ENCODE results near the gene TMEM9.

- TF ChIP-seq POLR2A (IDR thresholded peaks at IDR 0.05): no peak
- TF ChIP-seq, protein P1, sequence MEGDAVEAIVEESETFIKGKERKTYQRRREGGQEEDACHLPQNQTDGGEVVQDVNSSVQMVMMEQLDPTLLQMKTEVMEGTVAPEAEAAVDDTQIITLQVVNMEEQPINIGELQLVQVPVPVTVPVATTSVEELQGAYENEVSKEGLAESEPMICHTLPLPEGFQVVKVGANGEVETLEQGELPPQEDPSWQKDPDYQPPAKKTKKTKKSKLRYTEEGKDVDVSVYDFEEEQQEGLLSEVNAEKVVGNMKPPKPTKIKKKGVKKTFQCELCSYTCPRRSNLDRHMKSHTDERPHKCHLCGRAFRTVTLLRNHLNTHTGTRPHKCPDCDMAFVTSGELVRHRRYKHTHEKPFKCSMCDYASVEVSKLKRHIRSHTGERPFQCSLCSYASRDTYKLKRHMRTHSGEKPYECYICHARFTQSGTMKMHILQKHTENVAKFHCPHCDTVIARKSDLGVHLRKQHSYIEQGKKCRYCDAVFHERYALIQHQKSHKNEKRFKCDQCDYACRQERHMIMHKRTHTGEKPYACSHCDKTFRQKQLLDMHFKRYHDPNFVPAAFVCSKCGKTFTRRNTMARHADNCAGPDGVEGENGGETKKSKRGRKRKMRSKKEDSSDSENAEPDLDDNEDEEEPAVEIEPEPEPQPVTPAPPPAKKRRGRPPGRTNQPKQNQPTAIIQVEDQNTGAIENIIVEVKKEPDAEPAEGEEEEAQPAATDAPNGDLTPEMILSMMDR (IDR thresholded peaks at IDR 0.05): no peak
- TF ChIP-seq EP300 (IDR thresholded peaks at IDR 0.05): no peak
- TF ChIP-seq POLR2AphosphoS5 (IDR thresholded peaks at IDR 0.05): no peak
Measured at GRCh38 chr1:201175820-201176500, 21.7 kb upstream of the TMEM9 start.
